Measurements from ENCODE around the gene TACO1. TPM values are rescaled to one million over a fixed set of nuclear protein-coding genes. Genes with fewer than 3 reads are reported as not detected.
A peak's percentile ranks its signal among the peaks of the same experiment; 100 is the strongest.

The TACO1 gene
- 6.2 TPM for total RNA-seq

DNA sequence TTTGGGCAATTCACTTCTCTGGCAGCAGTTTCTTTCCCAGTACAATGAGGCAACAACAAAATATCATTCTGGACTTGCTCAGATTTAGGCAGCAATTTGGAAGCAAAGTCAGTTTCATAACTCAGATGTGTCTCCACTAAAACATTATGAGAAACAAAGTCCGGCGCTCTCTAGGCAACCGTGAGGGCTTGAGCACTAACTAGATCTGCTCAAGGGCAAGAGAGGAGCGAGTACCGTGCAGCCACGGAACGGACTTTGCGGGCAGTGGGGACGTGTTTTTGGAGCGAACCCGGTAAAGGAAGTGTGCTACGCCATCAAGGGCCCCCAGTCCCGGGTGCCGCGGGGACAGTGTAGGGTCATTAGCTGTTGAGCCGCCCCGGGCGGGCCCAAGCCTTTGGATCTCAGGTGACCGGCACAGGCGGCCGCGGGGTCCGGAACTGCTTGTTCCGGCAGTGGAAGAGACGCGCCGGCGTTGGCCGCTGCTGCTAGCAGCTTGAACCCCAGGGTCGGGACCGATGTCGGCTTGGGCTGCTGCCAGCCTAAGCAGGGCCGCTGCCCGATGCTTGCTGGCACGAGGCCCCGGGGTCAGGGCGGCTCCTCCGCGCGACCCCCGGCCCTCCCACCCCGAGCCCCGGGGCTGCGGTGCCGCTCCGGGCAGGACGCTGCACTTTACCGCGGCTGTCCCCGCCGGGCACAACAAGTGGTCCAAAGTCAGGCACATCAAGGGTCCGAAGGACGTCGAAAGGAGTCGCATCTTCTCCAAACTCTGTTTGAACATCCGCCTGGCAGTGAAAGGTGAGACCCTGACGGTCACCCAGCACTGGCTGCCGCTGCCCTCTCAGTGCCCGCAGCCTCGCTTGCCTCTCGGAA lies at the start of gene TACO1:
TSS of gene TACO1 (plus strand) at position 327 of the 870 bp plus-strand sequence. CDS start at position 516, 189 bp downstream.
- peak in 1 of 2 donors; percentile 87 for DNase-seq (ENCODE audit: low spot score in 2 of 2)
- intact Hi-C loops (cut with DNase I): no loop called here
- Histone ChIP-seq H3K27ac (peak within 1 kb of the TSS; percentile 79 to 91), H3K4me3 (peak within 1 kb of the TSS; percentile 87 to 95), H3K4me1 (peaks cover 3 to 9% of the 10 kb centered on the region in 2 donors), H3K9me3 (no peaks in the 10 kb centered on the region), H3K27me3 (no peaks in the 10 kb centered on the region), H3K36me3 (peaks cover 10 to 12% of the 10 kb centered on the region in 2 donors)
- TF ChIP-seq, protein P1, sequence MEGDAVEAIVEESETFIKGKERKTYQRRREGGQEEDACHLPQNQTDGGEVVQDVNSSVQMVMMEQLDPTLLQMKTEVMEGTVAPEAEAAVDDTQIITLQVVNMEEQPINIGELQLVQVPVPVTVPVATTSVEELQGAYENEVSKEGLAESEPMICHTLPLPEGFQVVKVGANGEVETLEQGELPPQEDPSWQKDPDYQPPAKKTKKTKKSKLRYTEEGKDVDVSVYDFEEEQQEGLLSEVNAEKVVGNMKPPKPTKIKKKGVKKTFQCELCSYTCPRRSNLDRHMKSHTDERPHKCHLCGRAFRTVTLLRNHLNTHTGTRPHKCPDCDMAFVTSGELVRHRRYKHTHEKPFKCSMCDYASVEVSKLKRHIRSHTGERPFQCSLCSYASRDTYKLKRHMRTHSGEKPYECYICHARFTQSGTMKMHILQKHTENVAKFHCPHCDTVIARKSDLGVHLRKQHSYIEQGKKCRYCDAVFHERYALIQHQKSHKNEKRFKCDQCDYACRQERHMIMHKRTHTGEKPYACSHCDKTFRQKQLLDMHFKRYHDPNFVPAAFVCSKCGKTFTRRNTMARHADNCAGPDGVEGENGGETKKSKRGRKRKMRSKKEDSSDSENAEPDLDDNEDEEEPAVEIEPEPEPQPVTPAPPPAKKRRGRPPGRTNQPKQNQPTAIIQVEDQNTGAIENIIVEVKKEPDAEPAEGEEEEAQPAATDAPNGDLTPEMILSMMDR (IDR thresholded peaks at IDR 0.05): no peak

DNA sequence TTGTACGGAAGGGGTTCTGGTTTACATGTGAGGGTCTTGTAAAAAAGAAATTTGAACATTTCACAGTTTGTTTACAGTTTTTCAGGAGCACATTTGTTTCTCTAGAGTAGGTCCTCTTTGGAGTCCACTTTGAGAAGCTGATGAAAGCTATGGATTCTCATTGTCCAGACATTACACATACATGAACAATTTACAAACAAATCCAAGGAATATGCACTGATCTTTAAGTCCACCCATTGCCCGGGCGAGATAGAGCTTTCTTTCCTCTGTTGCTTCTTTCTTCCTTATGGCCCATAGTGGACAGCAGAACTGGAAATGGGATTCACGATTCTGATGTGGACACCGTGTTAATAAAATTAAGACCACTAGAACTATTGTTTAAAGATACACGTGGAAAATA lies 48.5 kb upstream of the TACO1 start:
- H3K4me1 ChIP-seq: peaks cover 0 to 17% of the 10 kb centered on the region in 2 donors

GRCh38 chr17:63555500-63556156 lies 45.1 kb upstream of the TACO1 start:
- Histone ChIP-seq H3K27me3 (no peaks in the 10 kb centered on the region), H3K9me3 (no peaks in the 10 kb centered on the region), H3K36me3 (peaks cover 0 to 4% of the 10 kb centered on the region in 2 donors), H3K4me3 (no peak overlapping the region), H3K4me1 (peaks cover 0 to 15% of the 10 kb centered on the region in 2 donors), H3K27ac (no peak overlapping the region)
- TF ChIP-seq, protein P1 (IDR thresholded peaks at IDR 0.05): no peak
- DNase-seq (ENCODE audit: low spot score in 2 of 2): no peak
- intact Hi-C loops (cut with DNase I): no loop called here

More for the DNA sequence above, 48.5 kb upstream of the TACO1 start:
- H3K27ac ChIP-seq: no peak overlapping the region
- H3K36me3 ChIP-seq: peaks cover 0 to 3% of the 10 kb centered on the region in 2 donors
- H3K27me3 ChIP-seq: no peaks in the 10 kb centered on the region
- no peaks in the 10 kb centered on the region for H3K9me3 ChIP-seq
- H3K4me3 ChIP-seq: peak overlapping the region; percentile 21 to 83
- intact Hi-C loops (cut with DNase I): loop anchor here (5.0 kb wide), 1 partner anchor 275 kb away; the partner anchor contains the start of genes FTSJ3 and PSMC5
- TF ChIP-seq, protein P1 (IDR thresholded peaks at IDR 0.05): no peak
- no peak for DNase-seq (ENCODE audit: low spot score in 2 of 2)

- no peaks in the 10 kb centered on the region for H3K9me3 ChIP-seq
- peaks cover 0 to 4% of the 10 kb centered on the region in 2 donors for H3K36me3 ChIP-seq
- intact Hi-C loops (cut with DNase I): no loop called here
- H3K27ac ChIP-seq: no peak overlapping the region
- DNase-seq (ENCODE audit: low spot score in 2 of 2): no peak
- no peak overlapping the region for H3K4me3 ChIP-seq
- TF ChIP-seq, protein P1 (IDR thresholded peaks at IDR 0.05): no peak
- H3K27me3 ChIP-seq: no peaks in the 10 kb centered on the region
- H3K4me1 ChIP-seq: peaks cover 0 to 9% of the 10 kb centered on the region in 2 donors
Measured at GRCh38 chr17:63557416-63557815, 43.3 kb upstream of the TACO1 start.

DNA sequence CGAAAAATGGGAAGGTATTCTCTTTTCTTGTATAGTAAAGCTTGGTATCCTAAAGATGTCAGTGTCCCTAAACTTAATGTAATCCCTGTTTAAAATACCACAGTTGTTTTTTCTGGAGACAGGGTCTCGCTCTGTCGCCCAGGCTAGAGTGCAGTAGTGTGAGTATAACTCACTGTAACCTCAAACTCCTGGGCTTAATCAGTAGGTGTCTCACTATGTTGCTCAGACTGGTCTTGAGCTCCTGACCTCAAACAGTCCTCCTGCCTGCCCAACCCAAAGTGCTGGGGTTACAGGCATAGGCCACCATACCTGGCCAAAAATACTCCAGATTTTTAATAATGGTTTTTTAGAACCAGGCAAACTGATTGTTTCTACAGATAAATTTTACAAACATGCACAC lies 42.3 kb upstream of the TACO1 start:
- H3K4me1 ChIP-seq: peaks cover 0 to 8% of the 10 kb centered on the region in 2 donors
- intact Hi-C loops (cut with DNase I): no loop called here
- no peaks in the 10 kb centered on the region for H3K27me3 ChIP-seq
- H3K36me3 ChIP-seq: peaks cover 0 to 4% of the 10 kb centered on the region in 2 donors
- no peak overlapping the region for H3K27ac ChIP-seq
- H3K9me3 ChIP-seq: no peaks in the 10 kb centered on the region
- no peak overlapping the region for H3K4me3 ChIP-seq
- TF ChIP-seq, protein P1 (IDR thresholded peaks at IDR 0.05): no peak
- no peak for DNase-seq (ENCODE audit: low spot score in 2 of 2)
